HepG2 (cell line): ENCODE data around the gene SNX15. TPM values are rescaled to one million over a fixed set of nuclear protein-coding genes. Genes with fewer than 3 reads are reported as not detected.

Experiments
- ELF3 ChIP-seq: IDR thresholded peaks from 2 replicates; pipeline ENCODE4 v1.6.1; 2016; ENCODE audit warnings: missing genetic modification reagents, missing compliant biosample characterization
- FOSL2 ChIP-seq: sonication (generic); formaldehyde crosslinking; IDR thresholded peaks from 2 replicates; pipeline ENCODE4 v1.4.0; 2020; ENCODE audit warnings: missing genetic modification reagents
- FOXA3 ChIP-seq: IDR thresholded peaks from 2 replicates; pipeline ENCODE4 v1.6.1; 2016; ENCODE audit warnings: missing genetic modification reagents, missing compliant biosample characterization
- KDM5B ChIP-seq: sonication (generic); formaldehyde crosslinking; IDR thresholded peaks from 2 replicates; pipeline ENCODE4 v1.4.0; 2020; ENCODE audit warnings: missing genetic modification reagents, mild to moderate bottlenecking, borderline replicate concordance
- KLF12 ChIP-seq: sonication (generic); formaldehyde crosslinking; IDR thresholded peaks from 2 replicates; pipeline ENCODE4 v1.4.0; 2020; ENCODE audit warnings: missing genetic modification reagents, borderline replicate concordance
- NRL ChIP-seq: sonication (generic); formaldehyde crosslinking; IDR thresholded peaks from 2 replicates; pipeline ENCODE4 v1.5.0; 2020; ENCODE audit warnings: missing genetic modification reagents, mild to moderate bottlenecking, moderate library complexity, borderline replicate concordance
- RAD51 ChIP-seq: fragments of 450-650 bp; IDR thresholded peaks from 2 replicates; pipeline ENCODE4 v1.6.1; 2016; ENCODE audit warnings: borderline replicate concordance
- REST ChIP-seq, 2 experiments: IDR thresholded peaks; 2 replicates each; pipeline ENCODE4 v1.6.1; 2011 to 2012; ENCODE audit warnings: low read length in 2 of 2, borderline replicate concordance in 1 of 2, low read depth in 1 of 2, mild to moderate bottlenecking in 1 of 2, moderate library complexity in 1 of 2
- SATB2 ChIP-seq: sonication (generic); formaldehyde crosslinking; IDR thresholded peaks from 2 replicates; pipeline ENCODE4 v1.5.0; 2020; ENCODE audit warnings: missing genetic modification reagents
- TBX2 ChIP-seq: sonication (generic); formaldehyde crosslinking; IDR thresholded peaks from 2 replicates; pipeline ENCODE4 v1.5.0; 2020; ENCODE audit warnings: missing genetic modification reagents, mild to moderate bottlenecking, borderline replicate concordance
- USF2 ChIP-seq, 2 experiments: sonication (generic) in 1 of 2; formaldehyde crosslinking in 1 of 2; IDR thresholded peaks; 2 replicates each; pipeline versions ENCODE4 v1.5.1 to v1.6.1; 2011 to 2020; ENCODE audit warnings: borderline replicate concordance in 1 of 2, low read depth in 1 of 2, low read length in 1 of 2, mild to moderate bottlenecking in 1 of 2, missing genetic modification reagents in 1 of 2, moderate library complexity in 1 of 2
- ZBTB8A ChIP-seq: sonication (generic); formaldehyde crosslinking; IDR thresholded peaks from 2 replicates; pipeline ENCODE4 v1.4.0; 2020; ENCODE audit warnings: mild to moderate bottlenecking, low read depth, missing genetic modification reagents, borderline replicate concordance
- ZNF253 ChIP-seq: sonication (generic); formaldehyde crosslinking; IDR thresholded peaks from 2 replicates; pipeline ENCODE4 v1.8.0; 2022; ENCODE audit warnings: mild to moderate bottlenecking, missing genetic modification reagents, borderline replicate concordance
- ZNF274 ChIP-seq: sonication (generic); formaldehyde crosslinking; IDR thresholded peaks from 2 replicates; pipeline ENCODE4 v1.5.1; 2020; ENCODE audit warnings: mild to moderate bottlenecking, missing genetic modification reagents
- ZNF337 ChIP-seq: sonication (generic); formaldehyde crosslinking; IDR thresholded peaks from 2 replicates; pipeline ENCODE4 v1.5.1; 2020; ENCODE audit warnings: missing genetic modification reagents, low read depth, mild to moderate bottlenecking, borderline replicate concordance
- ZNF484 ChIP-seq: sonication (generic); formaldehyde crosslinking; IDR thresholded peaks from 2 replicates; pipeline ENCODE4 v1.5.1; 2020; ENCODE audit warnings: mild to moderate bottlenecking, low read depth, missing genetic modification reagents, borderline replicate concordance
- polyA plus RNA-seq, 8 experiments: library from polyadenylated mRNA; depleted of rRNA in 3 of 8; stranded (reverse) in 7 of 8; unstranded in 1 of 8; fragments of >200 nt; fragmentation: Illumina TruSeq in 4 of 8; extraction: Trizol in 4 of 8; gene quantifications; 2 replicates each; pipeline versions ENCODE4 v1.2.1 to v1.2.3, GENCODE V29; 2011 to 2016; ENCODE audit warnings: low read depth in 4 of 8, missing spikeins in 1 of 8, mixed read lengths in 1 of 8; ENCODE audit not compliant: insufficient read depth in 1 of 8
- total RNA-seq, 5 experiments: library from RNA; depleted of rRNA; stranded (reverse); fragments of >200 nt; fragmentation: Illumina TruSeq; extraction: Trizol; gene quantifications; 2 replicates each; pipeline ENCODE4 v1.2.3, GENCODE V29; 2016; ENCODE audit warnings: low read depth in 1 of 5
- TF ChIP-seq, protein P1 (sequence below): sonication (generic); formaldehyde crosslinking; conservative IDR thresholded peaks from 2 replicates; pipeline ENCODE4 v1.8.1; 2023; ENCODE audit warnings: missing genetic modification reagents

SNX15 gene
- total and polyA plus RNA-seq, 2 of the 13 experiments (the other 11 are each of a cell fraction or from before 2014, with no cell fraction given), result 19.1 to 22.6 TPM

DNA sequence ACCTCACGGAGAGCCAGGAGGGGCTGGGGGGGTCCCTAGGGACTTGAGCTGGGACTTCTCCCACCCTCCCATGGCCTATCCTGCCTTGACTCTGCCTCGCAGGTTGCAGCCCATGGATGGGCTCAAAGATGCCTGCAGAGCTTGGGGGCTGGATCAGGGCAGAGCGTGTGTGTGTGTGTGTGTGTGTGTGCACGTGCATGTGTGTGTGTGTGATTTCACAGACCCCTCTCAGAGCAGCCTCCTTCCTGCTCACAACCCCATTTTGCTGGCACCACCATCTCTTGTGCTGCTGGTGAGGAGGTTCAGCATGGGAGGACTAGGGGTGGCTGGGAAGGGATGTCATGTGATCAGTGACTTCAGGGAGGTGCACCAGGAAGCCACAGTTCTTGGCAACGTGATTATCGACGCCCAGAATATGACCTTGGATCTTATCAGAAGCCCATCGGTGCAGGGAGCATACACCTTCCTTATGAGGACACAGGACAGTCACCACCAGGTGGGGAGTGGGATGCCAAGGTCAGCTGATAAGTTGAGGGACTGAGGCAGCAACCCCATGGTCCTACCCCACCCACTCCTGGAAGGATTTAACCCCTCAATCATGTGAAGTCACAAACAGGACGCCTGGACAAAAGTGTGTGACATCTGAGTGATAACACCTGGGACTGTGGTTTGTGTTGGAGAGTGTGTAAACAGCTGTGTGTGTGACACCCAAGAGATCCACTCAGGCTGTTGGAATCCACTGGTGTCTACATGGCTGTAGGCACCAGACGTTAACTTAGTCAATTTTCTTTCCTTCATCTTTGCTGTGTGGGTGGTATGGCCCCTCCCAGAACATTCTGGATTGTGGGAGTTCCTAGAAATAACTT is 33.0 kb downstream of the SNX15 start (continued):
- TF ChIP-seq, protein P1, sequence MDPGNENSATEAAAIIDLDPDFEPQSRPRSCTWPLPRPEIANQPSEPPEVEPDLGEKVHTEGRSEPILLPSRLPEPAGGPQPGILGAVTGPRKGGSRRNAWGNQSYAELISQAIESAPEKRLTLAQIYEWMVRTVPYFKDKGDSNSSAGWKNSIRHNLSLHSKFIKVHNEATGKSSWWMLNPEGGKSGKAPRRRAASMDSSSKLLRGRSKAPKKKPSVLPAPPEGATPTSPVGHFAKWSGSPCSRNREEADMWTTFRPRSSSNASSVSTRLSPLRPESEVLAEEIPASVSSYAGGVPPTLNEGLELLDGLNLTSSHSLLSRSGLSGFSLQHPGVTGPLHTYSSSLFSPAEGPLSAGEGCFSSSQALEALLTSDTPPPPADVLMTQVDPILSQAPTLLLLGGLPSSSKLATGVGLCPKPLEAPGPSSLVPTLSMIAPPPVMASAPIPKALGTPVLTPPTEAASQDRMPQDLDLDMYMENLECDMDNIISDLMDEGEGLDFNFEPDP (CRISPR knock-in tag), result 0 out of 2 replicates have a peak, but pooled peaks have one; percentile 51
- TF ChIP-seq ELF3 (CRISPR knock-in tag), result peak; percentile 35; the same call in 1 of the 2 replicates
- TF ChIP-seq RAD51, result peak; percentile 29; the same call in 1 of the 2 replicates
- TF ChIP-seq ZBTB8A (CRISPR knock-in tag), result no peak
- TF ChIP-seq KDM5B, result peak; percentile 56; the same call in 1 of the 2 replicates
- TF ChIP-seq FOXA3 (CRISPR knock-in tag), result peak; percentile 17; the same call in 1 of the 2 replicates
- TF ChIP-seq TBX2, result peak; percentile 33; the same call in 1 of the 2 replicates
- 0 out of 2 replicates have a peak, but pooled peaks have one; percentile 40 for TF ChIP-seq KLF12 (CRISPR knock-in tag)
- no peak for TF ChIP-seq ZNF337 (CRISPR knock-in tag)
- no peak for TF ChIP-seq ZNF484 (CRISPR knock-in tag)
- no peak for TF ChIP-seq SATB2
- no peak for TF ChIP-seq FOSL2 (CRISPR knock-in tag)
- peak; percentile 30; the same call in 1 of the 2 replicates for TF ChIP-seq USF2 (IDR thresholded peaks at IDR 0.05; ENCODE audit: low read depth, low read length)
- TF ChIP-seq USF2 (CRISPR knock-in tag; IDR thresholded peaks at IDR 0.05; ENCODE audit: borderline replicate concordance), result peak; percentile 48; the same call in 1 of the 2 replicates
- no peak for TF ChIP-seq ZNF274 (CRISPR knock-in tag)
- no peak for TF ChIP-seq NRL (CRISPR knock-in tag)
- TF ChIP-seq REST (IDR thresholded peaks at IDR 0.05; ENCODE audit: borderline replicate concordance in 1 of 2, low read depth in 1 of 2, low read length in 2 of 2), result no peak
- TF ChIP-seq ZNF253 (CRISPR knock-in tag), result 0 out of 2 replicates have a peak, but pooled peaks have one; percentile 12
